Measurements from ENCODE around the gene STIM1. TPM values are rescaled to one million over a fixed set of nuclear protein-coding genes. Genes with fewer than 3 reads are reported as not detected.
A peak's percentile ranks its signal among the peaks of the same experiment; 100 is the strongest.

Gene STIM1
- total RNA-seq, 1 experiment from 2014 or later = 93.6 TPM

DNA sequence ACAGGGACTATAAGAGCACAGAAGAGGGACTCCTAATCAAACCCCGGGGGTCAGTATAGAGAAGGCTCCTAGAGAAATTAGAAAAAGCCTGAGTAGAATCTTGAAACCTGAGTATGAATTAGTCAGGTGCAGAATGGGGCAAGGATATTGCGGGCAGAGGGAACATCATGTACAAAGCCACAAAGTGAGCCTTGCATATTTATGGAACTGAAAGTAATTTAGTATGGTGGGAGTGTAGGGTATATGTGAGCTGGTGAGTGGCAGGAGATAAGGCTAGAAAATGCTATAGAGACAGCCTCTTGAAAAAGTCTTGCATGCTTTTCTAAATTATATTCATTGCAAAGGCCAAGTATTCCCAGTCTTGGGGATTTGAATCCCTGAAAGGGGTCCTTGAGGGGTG lies 93.7 kb downstream of the STIM1 start:
- H3K4me1 ChIP-seq (ENCODE audit: control insufficient read depth, insufficient read depth, low read length) = no peaks in the 10 kb centered on the region
- H3K4me3 ChIP-seq (ENCODE audit: low read depth in 2 of 2, low read length in 2 of 2) = no peak overlapping the region
- DNase-seq (ENCODE audit: low read depth, low spot score) (no peak), ATAC-seq (no peak)
- no peak overlapping the region for H3K27ac ChIP-seq (ENCODE audit: low read length)
- TF ChIP-seq, protein P1, sequence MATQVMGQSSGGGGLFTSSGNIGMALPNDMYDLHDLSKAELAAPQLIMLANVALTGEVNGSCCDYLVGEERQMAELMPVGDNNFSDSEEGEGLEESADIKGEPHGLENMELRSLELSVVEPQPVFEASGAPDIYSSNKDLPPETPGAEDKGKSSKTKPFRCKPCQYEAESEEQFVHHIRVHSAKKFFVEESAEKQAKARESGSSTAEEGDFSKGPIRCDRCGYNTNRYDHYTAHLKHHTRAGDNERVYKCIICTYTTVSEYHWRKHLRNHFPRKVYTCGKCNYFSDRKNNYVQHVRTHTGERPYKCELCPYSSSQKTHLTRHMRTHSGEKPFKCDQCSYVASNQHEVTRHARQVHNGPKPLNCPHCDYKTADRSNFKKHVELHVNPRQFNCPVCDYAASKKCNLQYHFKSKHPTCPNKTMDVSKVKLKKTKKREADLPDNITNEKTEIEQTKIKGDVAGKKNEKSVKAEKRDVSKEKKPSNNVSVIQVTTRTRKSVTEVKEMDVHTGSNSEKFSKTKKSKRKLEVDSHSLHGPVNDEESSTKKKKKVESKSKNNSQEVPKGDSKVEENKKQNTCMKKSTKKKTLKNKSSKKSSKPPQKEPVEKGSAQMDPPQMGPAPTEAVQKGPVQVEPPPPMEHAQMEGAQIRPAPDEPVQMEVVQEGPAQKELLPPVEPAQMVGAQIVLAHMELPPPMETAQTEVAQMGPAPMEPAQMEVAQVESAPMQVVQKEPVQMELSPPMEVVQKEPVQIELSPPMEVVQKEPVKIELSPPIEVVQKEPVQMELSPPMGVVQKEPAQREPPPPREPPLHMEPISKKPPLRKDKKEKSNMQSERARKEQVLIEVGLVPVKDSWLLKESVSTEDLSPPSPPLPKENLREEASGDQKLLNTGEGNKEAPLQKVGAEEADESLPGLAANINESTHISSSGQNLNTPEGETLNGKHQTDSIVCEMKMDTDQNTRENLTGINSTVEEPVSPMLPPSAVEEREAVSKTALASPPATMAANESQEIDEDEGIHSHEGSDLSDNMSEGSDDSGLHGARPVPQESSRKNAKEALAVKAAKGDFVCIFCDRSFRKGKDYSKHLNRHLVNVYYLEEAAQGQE (IDR thresholded peaks at IDR 0.05; ENCODE audit: insufficient read depth in 1 of 2, low read depth in 2 of 2, low read length in 1 of 2) = no peak
- in situ Hi-C loops (cut with HindIII; ENCODE audit: low pct_unique_long_range_greater_than_20kb, low sequenced_read_pairs) (no loop called here), intact Hi-C loops (cut with micrococcal nuclease; ENCODE audit: unreplicated experiment) (no loop called here)
- ChIA-PET CTCF (no interaction called here), POLR2A (no interaction called here)
- BruUV-seq (replicated peaks) = no TSS peak
- no peaks in the 10 kb centered on the region for H3K9me3 ChIP-seq (ENCODE audit: control insufficient read depth, insufficient read depth, low read depth, low read length)
- H3K36me3 ChIP-seq (ENCODE audit: control insufficient read depth, insufficient read depth, low read length) = no peaks in the 10 kb centered on the region
- no peaks in the 10 kb centered on the region for H3K27me3 ChIP-seq (ENCODE audit: control insufficient read depth, insufficient read depth, low read length)

DNA sequence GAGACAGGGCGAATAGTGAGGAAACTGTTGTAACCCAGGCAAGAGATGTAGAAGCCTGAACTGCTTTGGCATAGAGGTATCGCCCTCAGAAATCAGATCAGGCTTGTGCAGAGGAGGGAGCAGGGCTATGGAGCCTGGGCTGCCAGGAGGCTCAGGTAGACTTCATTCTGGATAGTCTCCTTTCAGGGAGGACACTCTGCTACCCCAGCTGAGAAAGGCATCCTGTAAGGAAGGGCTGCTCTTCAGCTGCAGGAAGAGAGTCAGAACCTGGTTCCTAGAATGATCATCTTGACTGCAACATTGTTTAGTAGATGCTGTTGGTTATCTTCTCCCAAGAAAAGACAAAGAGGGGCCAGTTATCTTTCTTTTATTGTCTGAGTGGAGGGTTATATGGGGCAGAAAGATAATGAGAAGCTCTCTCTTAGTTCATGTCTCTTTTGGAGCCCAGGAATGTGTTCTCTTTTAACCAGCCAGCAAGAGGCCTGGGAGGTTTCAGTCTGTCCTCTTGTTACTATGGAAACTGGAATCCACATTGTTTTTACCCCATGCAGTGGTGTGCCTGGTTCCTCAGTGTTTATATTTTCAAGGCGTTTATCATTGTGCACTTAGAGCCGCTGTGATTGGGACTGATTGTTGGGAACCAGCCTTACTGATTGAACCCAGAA lies 95.7 kb downstream of the STIM1 start:
- ATAC-seq (peak; percentile 35; the same call in 1 of the 2 replicates), DNase-seq (ENCODE audit: low read depth, low spot score) (no peak)
- intact Hi-C loops (cut with micrococcal nuclease; ENCODE audit: unreplicated experiment) (no loop called here), in situ Hi-C loops (cut with HindIII; ENCODE audit: low pct_unique_long_range_greater_than_20kb, low sequenced_read_pairs) (no loop called here)
- POLR2A ChIA-PET = no interaction called here
- Histone ChIP-seq H3K9me3 (ENCODE audit: control insufficient read depth, insufficient read depth, low read depth, low read length) (no peaks in the 10 kb centered on the region), H3K27me3 (ENCODE audit: control insufficient read depth, insufficient read depth, low read length) (no peaks in the 10 kb centered on the region), H3K4me3 (ENCODE audit: low read depth in 2 of 2, low read length in 2 of 2) (no peak overlapping the region), H3K4me1 (ENCODE audit: control insufficient read depth, insufficient read depth, low read length) (no peaks in the 10 kb centered on the region), H3K36me3 (ENCODE audit: control insufficient read depth, insufficient read depth, low read length) (no peaks in the 10 kb centered on the region), H3K27ac (ENCODE audit: low read length) (no peak overlapping the region)
- CTCF ChIA-PET = no interaction called here
- TF ChIP-seq TCF7L2 (IDR thresholded peaks at IDR 0.05; ENCODE audit: low read depth, low read length) = no peak
- TF ChIP-seq, protein P2, sequence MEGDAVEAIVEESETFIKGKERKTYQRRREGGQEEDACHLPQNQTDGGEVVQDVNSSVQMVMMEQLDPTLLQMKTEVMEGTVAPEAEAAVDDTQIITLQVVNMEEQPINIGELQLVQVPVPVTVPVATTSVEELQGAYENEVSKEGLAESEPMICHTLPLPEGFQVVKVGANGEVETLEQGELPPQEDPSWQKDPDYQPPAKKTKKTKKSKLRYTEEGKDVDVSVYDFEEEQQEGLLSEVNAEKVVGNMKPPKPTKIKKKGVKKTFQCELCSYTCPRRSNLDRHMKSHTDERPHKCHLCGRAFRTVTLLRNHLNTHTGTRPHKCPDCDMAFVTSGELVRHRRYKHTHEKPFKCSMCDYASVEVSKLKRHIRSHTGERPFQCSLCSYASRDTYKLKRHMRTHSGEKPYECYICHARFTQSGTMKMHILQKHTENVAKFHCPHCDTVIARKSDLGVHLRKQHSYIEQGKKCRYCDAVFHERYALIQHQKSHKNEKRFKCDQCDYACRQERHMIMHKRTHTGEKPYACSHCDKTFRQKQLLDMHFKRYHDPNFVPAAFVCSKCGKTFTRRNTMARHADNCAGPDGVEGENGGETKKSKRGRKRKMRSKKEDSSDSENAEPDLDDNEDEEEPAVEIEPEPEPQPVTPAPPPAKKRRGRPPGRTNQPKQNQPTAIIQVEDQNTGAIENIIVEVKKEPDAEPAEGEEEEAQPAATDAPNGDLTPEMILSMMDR (IDR thresholded peaks at IDR 0.05) = no peak
- no peak for TF ChIP-seq POLR2AphosphoS5 (IDR thresholded peaks at IDR 0.05; ENCODE audit: low read depth, low read length)
- no TSS peak for BruUV-seq (replicated peaks)

DNA sequence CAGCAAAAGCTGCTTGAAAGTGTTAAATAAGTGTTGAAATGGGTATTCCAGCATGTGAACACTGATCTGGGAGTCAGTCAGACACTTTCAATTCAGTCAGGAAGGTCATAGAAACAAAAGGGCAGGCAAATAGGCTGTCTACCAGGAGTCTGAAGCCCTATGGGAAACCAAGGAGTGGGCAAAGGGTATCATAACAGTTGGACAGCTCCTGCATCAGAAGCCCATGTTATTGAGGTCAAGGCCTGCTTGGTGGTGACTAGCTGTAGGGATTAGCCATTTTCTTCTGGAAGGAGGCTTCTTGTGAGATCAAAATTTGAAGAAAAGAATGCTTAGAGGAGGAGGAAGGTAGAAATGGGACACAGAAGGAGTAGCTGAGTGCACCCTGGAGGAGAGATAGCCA lies 97.3 kb downstream of the STIM1 start:
- DNase-seq (ENCODE audit: low read depth, low spot score) (no peak), ATAC-seq (no peak)
- intact Hi-C loops (cut with micrococcal nuclease; ENCODE audit: unreplicated experiment) = no loop called here
- Histone ChIP-seq H3K27ac (ENCODE audit: low read length) (no peak overlapping the region), H3K4me1 (ENCODE audit: control insufficient read depth, insufficient read depth, low read length) (no peaks in the 10 kb centered on the region), H3K9me3 (ENCODE audit: control insufficient read depth, insufficient read depth, low read depth, low read length) (no peaks in the 10 kb centered on the region), H3K27me3 (ENCODE audit: control insufficient read depth, insufficient read depth, low read length) (no peaks in the 10 kb centered on the region), H3K4me3 (ENCODE audit: low read depth in 2 of 2, low read length in 2 of 2) (no peak overlapping the region), H3K36me3 (ENCODE audit: control insufficient read depth, insufficient read depth, low read length) (no peaks in the 10 kb centered on the region)
- TF ChIP-seq, protein P1 (IDR thresholded peaks at IDR 0.05; ENCODE audit: insufficient read depth in 1 of 2, low read depth in 2 of 2, low read length in 1 of 2) = no peak
- TF ChIP-seq POLR2AphosphoS5 (IDR thresholded peaks at IDR 0.05; ENCODE audit: low read depth, low read length) = no peak
- TF ChIP-seq, protein P2 (IDR thresholded peaks at IDR 0.05) = no peak
- no peak for TF ChIP-seq SIN3A (IDR thresholded peaks at IDR 0.05; ENCODE audit: borderline replicate concordance, insufficient read depth, low read depth, low read length)
- ChIA-PET CTCF (no interaction called here), POLR2A (no interaction called here)
- in situ Hi-C loops (cut with HindIII; ENCODE audit: low pct_unique_long_range_greater_than_20kb, low sequenced_read_pairs) = no loop called here
- BruUV-seq (replicated peaks) = no TSS peak

Measured in Panc1 (cell line).